ENCODE results near the gene CDH24. TPM values are rescaled to one million over a fixed set of nuclear protein-coding genes. Genes with fewer than 3 reads are reported as not detected.
A peak's percentile ranks its signal among the peaks of the same experiment; 100 is the strongest.

CDH24 gene
- total and polyA plus RNA-seq, 9 of the 15 experiments (the other 6 are each of a cell fraction or from before 2014, with no cell fraction given), result 0.04 to 16.2 (median 4.9) TPM

GRCh38 chr14:23056956-23057756 lies at the start of gene CDH24 (continued):
- no peak for TF ChIP-seq LCOR (CRISPR knock-in tag; IDR thresholded peaks at IDR 0.05)
- TF ChIP-seq MIER1 (IDR thresholded peaks at IDR 0.05; ENCODE audit: low read depth), result peak; percentile 55
- TF ChIP-seq GATAD2A (IDR thresholded peaks at IDR 0.05), result 0 out of 2 replicates have a peak, but pooled peaks have one; percentile 11
- no peak for TF ChIP-seq NR1H2 (CRISPR knock-in tag; IDR thresholded peaks at IDR 0.05)
- TF ChIP-seq MCM3 (IDR thresholded peaks at IDR 0.05), result no peak
- no peak for TF ChIP-seq RHOXF2B (CRISPR knock-in tag; conservative IDR thresholded peaks at IDR 0.05)
- TF ChIP-seq, protein P1, sequence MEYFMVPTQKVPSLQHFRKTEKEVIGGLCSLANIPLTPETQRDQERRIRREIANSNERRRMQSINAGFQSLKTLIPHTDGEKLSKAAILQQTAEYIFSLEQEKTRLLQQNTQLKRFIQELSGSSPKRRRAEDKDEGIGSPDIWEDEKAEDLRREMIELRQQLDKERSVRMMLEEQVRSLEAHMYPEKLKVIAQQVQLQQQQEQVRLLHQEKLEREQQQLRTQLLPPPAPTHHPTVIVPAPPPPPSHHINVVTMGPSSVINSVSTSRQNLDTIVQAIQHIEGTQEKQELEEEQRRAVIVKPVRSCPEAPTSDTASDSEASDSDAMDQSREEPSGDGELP (CRISPR knock-in tag; IDR thresholded peaks at IDR 0.05; ENCODE audit: borderline replicate concordance), result no peak
- no peak for TF ChIP-seq HCFC1 (IDR thresholded peaks at IDR 0.05; ENCODE audit: low read depth, low read length)
- no peak; the same call in 1 of the 2 replicates for TF ChIP-seq PYGO2 (tag; IDR thresholded peaks at IDR 0.05)
- TF ChIP-seq ZNF586 (CRISPR knock-in tag; conservative IDR thresholded peaks at IDR 0.05), result no peak
- TF ChIP-seq KLF13 (tag; IDR thresholded peaks at IDR 0.05; ENCODE audit: borderline replicate concordance, low read depth), result no peak
- TF ChIP-seq SMAD2 (IDR thresholded peaks at IDR 0.05; ENCODE audit: low read depth, low read length), result no peak
- TF ChIP-seq BRD4 (IDR thresholded peaks at IDR 0.05), result no peak
- no peak for TF ChIP-seq SMAD3 (CRISPR knock-in tag; conservative IDR thresholded peaks at IDR 0.05)
- no peak for TF ChIP-seq DLX4 (CRISPR knock-in tag; IDR thresholded peaks at IDR 0.05)
- peak; percentile 27; the same call in 1 of the 2 replicates for TF ChIP-seq ZNF316 (IDR thresholded peaks at IDR 0.05)
- no peak for TF ChIP-seq STAT6 (CRISPR knock-in tag; IDR thresholded peaks at IDR 0.05)
- TF ChIP-seq ZFX (CRISPR knock-in tag; IDR thresholded peaks at IDR 0.05), result no peak
- no peak for TF ChIP-seq ESRRB (CRISPR knock-in tag; IDR thresholded peaks at IDR 0.05; ENCODE audit: borderline replicate concordance)
- no peak for TF ChIP-seq EZH2 (IDR thresholded peaks at IDR 0.05; ENCODE audit: borderline replicate concordance, low read depth, low read length)
- no peak for TF ChIP-seq FOXP1 (CRISPR knock-in tag; IDR thresholded peaks at IDR 0.05)
- peak; percentile 64 for TF ChIP-seq CCNT2 (IDR thresholded peaks at IDR 0.05; ENCODE audit: borderline replicate concordance, extremely low read depth, insufficient read length, low read depth, low read length)
- TF ChIP-seq ILF3 (IDR thresholded peaks at IDR 0.05; ENCODE audit: borderline replicate concordance), result no peak
